IMR-90 (cell line): ENCODE results near the gene H2BW1. TPM values are rescaled to one million over a fixed set of nuclear protein-coding genes. Genes with fewer than 3 reads are reported as not detected.
"Not testable (repeated sequence)": the region's sequence is repeated elsewhere in the genome, so short reads cannot be mapped to it uniquely, and the experiment has no call there.

Source experiments
- ATAC-seq: fragments of 200-7000 bp; cut with Tn5 transposase; 2 replicates; pipeline ENCODE4 v1.9.1; 2020; ENCODE audit warnings: low read depth, mild to moderate bottlenecking, moderate library complexity
- BruUV-seq: library from RNA; stranded (reverse); fragments of 400-500 nt; replicated peaks from 2 replicates; lab custom pipeline; 2021; lab: Mats Ljungman, UMichigan
- CTCF ChIA-PET: fragments of 300-600 bp; formaldehyde crosslinking; extraction: SDS; loops from one replicate; lab custom pipeline; 2021; ENCODE audit warnings: antibody characterized with exemption; lab: Yijun Ruan, JAX
- POLR2A ChIA-PET: fragments of 300-600 bp; sonication (Branson Sonifier 250); formaldehyde crosslinking; loops from one replicate; lab custom pipeline; 2022; ENCODE audit warnings: antibody characterized with exemption; ENCODE audit not compliant: unreplicated experiment; lab: Charles Lee
- DNase-seq: peaks from one replicate; pipeline ENCODE4 v3.0.0; 2013
- H2AFZ ChIP-seq: replicated peaks from 2 replicates; pipeline ENCODE3; 2013; ENCODE audit warnings: low read length, mild to moderate bottlenecking; ENCODE audit not compliant: poor library complexity
- H2AK5ac ChIP-seq: 2 replicates; pipeline ENCODE4 v1.6.1; 2013; ENCODE audit warnings: low read depth, low read length, inconsistent platforms
- H2AK9ac ChIP-seq: replicated peaks from 2 replicates; pipeline ENCODE3; 2013; ENCODE audit warnings: mild to moderate bottlenecking, low read depth, low read length, moderate library complexity; ENCODE audit not compliant: poor library complexity
- H2BK120ac ChIP-seq: 2 replicates; pipeline ENCODE4 v1.6.1; 2013; ENCODE audit warnings: low read depth, low read length, inconsistent platforms
- H2BK15ac ChIP-seq: 3 replicates; pipeline ENCODE4 v1.6.1; 2013; ENCODE audit warnings: low read depth, low read length, inconsistent platforms
- H2BK20ac ChIP-seq: 2 replicates; pipeline ENCODE4 v1.6.1; 2013; ENCODE audit warnings: low read depth, mild to moderate bottlenecking, inconsistent platforms, low read length, moderate library complexity
- H2BK5ac ChIP-seq: 2 replicates; pipeline ENCODE4 v1.6.1; 2013; ENCODE audit warnings: mild to moderate bottlenecking, low read depth, low read length, inconsistent platforms; ENCODE audit not compliant: poor library complexity, severe bottlenecking
- H3K14ac ChIP-seq: replicated peaks from 2 replicates; pipeline ENCODE4 v1.6.1; 2013; ENCODE audit warnings: low read depth, low read length, inconsistent platforms
- H3K18ac ChIP-seq: 2 replicates; pipeline ENCODE4 v1.6.1; 2013; ENCODE audit warnings: low read depth, low read length, control low read depth
- H3K23ac ChIP-seq: 2 replicates; pipeline ENCODE4 v1.6.1; 2013; ENCODE audit warnings: low read depth, low read length, inconsistent platforms
- H3K27ac ChIP-seq: 2 replicates; pipeline ENCODE4 v1.5.1; 2013; ENCODE audit warnings: mild to moderate bottlenecking, control low read depth, low read length; ENCODE audit not compliant: insufficient read depth
- H3K27me3 ChIP-seq: 2 replicates; pipeline ENCODE4 v1.6.1; 2013; ENCODE audit warnings: low read length; ENCODE audit not compliant: control insufficient read depth, insufficient read depth
- H3K36me3 ChIP-seq: 2 replicates; pipeline ENCODE4 v1.6.1; 2013; ENCODE audit warnings: low read length, mixed read lengths; ENCODE audit not compliant: control insufficient read depth, insufficient read depth
- H3K4ac ChIP-seq: 2 replicates; pipeline ENCODE4 v1.6.1; 2013; ENCODE audit warnings: low read depth, low read length, inconsistent platforms
- H3K4me1 ChIP-seq: 2 replicates; pipeline ENCODE4 v1.6.1; 2013; ENCODE audit warnings: low read length, mixed read lengths; ENCODE audit not compliant: control insufficient read depth, insufficient read depth
- H3K4me2 ChIP-seq: 2 replicates; pipeline ENCODE4 v1.6.1; 2013; ENCODE audit warnings: low read depth, mild to moderate bottlenecking, control low read depth, low read length, moderate library complexity
- H3K4me3 ChIP-seq: 2 replicates; pipeline ENCODE4 v1.5.1; 2013; ENCODE audit warnings: low read depth, mild to moderate bottlenecking, control low read depth, low read length, moderate library complexity; ENCODE audit not compliant: insufficient read depth
- H3K56ac ChIP-seq: 2 replicates; pipeline ENCODE4 v1.6.1; 2013; ENCODE audit warnings: low read length, inconsistent platforms; ENCODE audit not compliant: insufficient read depth; ENCODE audit errors: extremely low read depth
- H3K79me1 ChIP-seq, 2 experiments: 2 replicates each; pipeline ENCODE4 v1.6.1; 2013; ENCODE audit warnings: low read length in 2 of 2, inconsistent platforms in 1 of 2, low read depth in 1 of 2
- H3K9ac ChIP-seq: 2 replicates; pipeline ENCODE4 v1.6.1; 2013; ENCODE audit warnings: low read depth, low read length, control low read depth
- H3K9me1 ChIP-seq: 2 replicates; pipeline ENCODE4 v1.6.1; 2013; ENCODE audit warnings: low read length, inconsistent platforms; ENCODE audit not compliant: insufficient read depth
- H3K9me3 ChIP-seq: 2 replicates; pipeline ENCODE4 v1.6.1; 2013; ENCODE audit warnings: low read length; ENCODE audit not compliant: control insufficient read depth, insufficient read depth
- H4K20me1 ChIP-seq: 2 replicates; pipeline ENCODE4 v1.6.1; 2013; ENCODE audit warnings: low read length, inconsistent platforms; ENCODE audit not compliant: insufficient read depth
- H4K5ac ChIP-seq: 2 replicates; pipeline ENCODE4 v1.6.1; 2013; ENCODE audit warnings: mild to moderate bottlenecking, low read depth, low read length, control low read depth
- H4K8ac ChIP-seq, 2 experiments: 2 replicates each; pipeline ENCODE4 v1.6.1; 2013; ENCODE audit warnings: low read depth in 2 of 2, low read length in 2 of 2, control low read depth in 1 of 2, inconsistent platforms in 1 of 2
- H4K91ac ChIP-seq: 2 replicates; pipeline ENCODE4 v1.6.1; 2013; ENCODE audit warnings: low read depth, low read length, inconsistent platforms; ENCODE audit not compliant: insufficient read depth
- WGBS, 2 experiments: methylation state at CpG; one replicate each; pipeline versions ENCODE4 v1.1.5 to v1.1.7; 2013; ENCODE audit warnings: missing lambda C conversion rate in 2 of 2; ENCODE audit not compliant: insufficient read length in 1 of 2; ENCODE audit errors: extremely low coverage in 2 of 2; 5-methylcytosine and 5-hydroxymethylcytosine counted together
- dilution Hi-C: fragments of 300-500 bp; cut with HindIII; formaldehyde crosslinking; loops from one replicate; pipeline ENCODE4 v1.14.3; 2018; ENCODE audit warnings: low sequenced_read_pairs; ENCODE audit not compliant: unreplicated experiment
- in situ Hi-C: fragments of 300-500 bp; cut with MboI; formaldehyde crosslinking; loops from 3 replicates; pipeline ENCODE4 v1.14.3; 2019; ENCODE audit warnings: low sequenced_read_pairs, inconsistent platforms, mixed read lengths
- intact Hi-C: fragments of 100-400 bp; cut with micrococcal nuclease; formaldehyde crosslinking; loops from 2 replicates; pipeline ENCODE4 v1.10.0; 2022
- polyA plus RNA-seq, 3 experiments: library from polyadenylated mRNA; depleted of rRNA; stranded (reverse); fragments of >200 nt; gene quantifications; 2 replicates each; pipeline ENCODE4 v1.2.3, GENCODE V29; 2012; ENCODE audit warnings: low replicate concordance in 1 of 3
- total RNA-seq: library from RNA; depleted of rRNA; stranded (reverse); fragments of >200 nt; gene quantifications from 2 replicates; pipeline ENCODE4 v1.2.3, GENCODE V29; 2012

H2BW1 gene
- total and polyA plus RNA-seq, 2 of the 4 experiments (the other 2 are of a cell fraction): not detected

DNA sequence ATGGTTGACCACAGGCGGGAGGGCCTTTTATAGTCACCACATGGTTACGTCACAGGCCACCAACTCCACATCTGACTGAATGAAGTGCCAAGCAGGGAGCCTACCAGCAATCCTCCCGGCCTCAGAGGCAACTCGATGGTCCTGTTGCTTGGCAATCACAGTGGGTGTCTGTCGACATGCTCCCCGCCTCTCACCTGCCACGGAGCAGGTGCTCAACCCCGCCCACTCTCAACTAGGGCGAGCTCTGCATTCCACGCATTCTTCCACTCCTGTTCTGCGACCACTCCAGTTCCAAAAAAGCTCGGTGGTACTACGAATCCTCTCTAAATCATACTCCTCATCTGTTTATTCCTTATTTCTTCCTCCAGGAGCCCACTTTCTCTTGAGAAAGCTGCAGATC, 30.0 kb downstream of the H2BW1 start:
- H4K91ac ChIP-seq, H3K4ac ChIP-seq, H2BK5ac ChIP-seq, intact Hi-C loops, H3K36me3 ChIP-seq, H3K9me1 ChIP-seq, dilution Hi-C loops, H3K79me1 ChIP-seq, H3K27ac ChIP-seq, H3K56ac ChIP-seq, H3K23ac ChIP-seq, H2BK15ac ChIP-seq, H3K4me1 ChIP-seq, in situ Hi-C loops, H2AK5ac ChIP-seq, BruUV-seq, H2BK120ac ChIP-seq, H4K20me1 ChIP-seq, H3K14ac ChIP-seq, H3K9ac ChIP-seq, H3K9me3 ChIP-seq, H4K5ac ChIP-seq, H3K18ac ChIP-seq, POLR2A ChIA-PET, H3K4me3 ChIP-seq, DNase-seq, H3K4me2 ChIP-seq, H2BK20ac ChIP-seq, H3K27me3 ChIP-seq, H4K8ac ChIP-seq, H2AFZ ChIP-seq, CTCF ChIA-PET, H2AK9ac ChIP-seq, ATAC-seq: not testable (repeated sequence)
- no CpG with 5 or more reads among the region's 13 CpGs for WGBS, 2 experiments

DNA sequence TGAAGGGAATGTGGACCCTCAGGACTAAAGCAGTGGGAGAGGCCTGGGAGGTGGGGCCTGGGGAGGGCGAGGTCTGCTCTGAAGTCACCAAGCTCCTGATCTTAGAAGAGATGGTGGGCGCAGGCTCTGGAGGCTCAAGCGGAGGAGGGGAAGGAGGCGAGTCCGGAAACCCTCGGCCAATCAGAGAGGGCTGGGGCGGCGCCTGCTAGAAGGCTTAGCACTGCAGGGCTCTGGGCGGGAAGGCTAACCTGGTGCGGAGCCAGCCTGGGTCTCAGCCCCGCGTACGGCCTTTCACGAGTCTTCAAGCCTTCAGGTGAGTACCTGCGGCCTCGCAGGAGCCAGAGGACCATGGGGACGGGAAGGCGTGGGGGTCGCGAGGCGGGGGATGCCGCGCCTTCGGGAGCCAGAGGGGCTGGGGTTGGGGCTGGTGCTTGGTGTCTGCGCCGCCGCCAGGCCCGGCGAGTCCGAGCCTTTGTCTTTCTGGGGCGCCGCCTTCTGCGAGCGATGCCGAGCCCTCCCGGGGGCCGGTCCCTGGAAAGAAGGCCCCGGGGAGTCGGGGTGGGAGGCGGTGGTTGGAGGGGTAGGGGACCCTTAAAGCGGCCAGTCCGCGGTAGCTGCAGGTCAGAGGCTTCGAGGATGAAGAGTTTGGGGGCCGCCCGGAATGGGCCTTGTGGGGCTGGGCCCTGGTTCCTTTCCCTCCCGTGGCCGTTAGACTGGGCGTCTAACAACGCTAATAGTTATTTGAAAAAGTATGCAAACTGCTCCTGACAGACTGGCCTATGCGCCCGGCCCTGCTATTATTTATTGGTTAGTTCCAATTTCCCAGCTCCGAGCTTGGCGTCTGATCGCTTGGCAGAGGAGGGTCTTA, 50.9 kb downstream of the H2BW1 start, which contains the start of gene TMSB15B:
TMSB15B (plus strand) TSS at position 217 of the 868 bp plus-strand sequence.
- BruUV-seq, H4K8ac ChIP-seq, H2BK5ac ChIP-seq, H3K79me1 ChIP-seq, H3K4me2 ChIP-seq, H2AK5ac ChIP-seq, H2BK120ac ChIP-seq, H3K23ac ChIP-seq, H3K56ac ChIP-seq, H3K27ac ChIP-seq, H2AFZ ChIP-seq, H3K18ac ChIP-seq, H3K9me3 ChIP-seq, H2BK20ac ChIP-seq, DNase-seq, H3K9ac ChIP-seq, H4K91ac ChIP-seq, H3K27me3 ChIP-seq, H3K4ac ChIP-seq, in situ Hi-C loops, H3K4me3 ChIP-seq, H2BK15ac ChIP-seq, H3K36me3 ChIP-seq, H4K20me1 ChIP-seq, H3K9me1 ChIP-seq, H2AK9ac ChIP-seq, CTCF ChIA-PET, intact Hi-C loops, dilution Hi-C loops, H4K5ac ChIP-seq, H3K14ac ChIP-seq, POLR2A ChIA-PET, H3K4me1 ChIP-seq: not testable (repeated sequence)
- peak; percentile 96 for ATAC-seq
- no CpG with 5 or more reads among the region's 55 CpGs for WGBS, 2 experiments
